PC-9 (cell line): ENCODE data around the gene ARFRP1.

ENCODE experiments used
- CTCF ChIP-seq: fragments of 200-600 bp; sonication (generic); conservative IDR thresholded peaks from 2 replicates; pipeline ENCODE4 v1.6.1; 2017; ENCODE audit warnings: mixed run types, antibody characterized with exemption, mild to moderate bottlenecking, moderate library complexity
- EZH2 ChIP-seq: fragments of 200-600 bp; sonication (generic); IDR thresholded peaks from 2 replicates; pipeline ENCODE4 v1.8.0; 2017; ENCODE audit warnings: antibody characterized with exemption, low read depth

- TF ChIP-seq CTCF: no peak
- TF ChIP-seq EZH2: no peak
Observed at GRCh38 chr20:63687419-63688178, 20.2 kb downstream of the ARFRP1 start.
